WTC11 (cell line): ENCODE measurements around the gene RBMS1. TPM values are rescaled to one million over a fixed set of nuclear protein-coding genes. Genes with fewer than 3 reads are reported as not detected.

Experiments
- ATAC-seq: fragments of 200-7000 bp; cut with Tn5 transposase; 2 replicates; pipeline ENCODE4 v1.10.0; 2021; ENCODE audit warnings: mild to moderate bottlenecking, moderate library complexity
- CTCF ChIA-PET: fragments of 300-600 bp; sonication (Branson Sonifier 250); formaldehyde crosslinking; loops from one replicate; lab custom pipeline; 2021; ENCODE audit warnings: antibody characterized with exemption; lab: Charles Lee
- POLR2A ChIA-PET: fragments of 350-600 bp; sonication (Branson Sonifier 250); formaldehyde crosslinking; loops from one replicate; lab custom pipeline; 2021; ENCODE audit warnings: antibody characterized with exemption; lab: Charles Lee
- DNase-seq: peaks from one replicate; pipeline ENCODE4 v3.0.0; 2021; ENCODE audit warnings: low spot score
- H3K27ac Mint-ChIP-seq: 2 replicates; pipeline ENCODE4 v1.8.0; 2021; ENCODE audit warnings: mixed read lengths
- H3K27me3 Mint-ChIP-seq: 2 replicates; pipeline ENCODE4 v1.8.0; 2021; ENCODE audit warnings: low read depth, mild to moderate bottlenecking, moderate library complexity, mixed read lengths
- H3K36me3 Mint-ChIP-seq: 2 replicates; pipeline ENCODE4 v1.8.0; 2021; ENCODE audit warnings: mixed read lengths
- H3K4me1 Mint-ChIP-seq: 2 replicates; pipeline ENCODE4 v1.8.0; 2022; ENCODE audit warnings: mixed read lengths
- H3K4me3 Mint-ChIP-seq: 2 replicates; pipeline ENCODE4 v1.8.0; 2021; ENCODE audit warnings: mild to moderate bottlenecking, moderate library complexity, mixed read lengths
- H3K9me3 Mint-ChIP-seq: 2 replicates; pipeline ENCODE4 v1.8.0; 2021; ENCODE audit warnings: mixed read lengths
- AR ChIP-seq: fragments of 250-450 bp; sonication (Bioruptor Pico); IDR thresholded peaks from 2 replicates; pipeline ENCODE4 v1.9.0; 2021; ENCODE audit warnings: mild to moderate bottlenecking
- ATF1 ChIP-seq: sonication (generic); formaldehyde crosslinking; IDR thresholded peaks from 2 replicates; pipeline ENCODE4 v1.8.1; 2023; ENCODE audit warnings: mild to moderate bottlenecking, moderate library complexity, missing genetic modification reagents
- CDX4 ChIP-seq: fragments of 250-450 bp; sonication (Bioruptor Pico); IDR thresholded peaks from 2 replicates; pipeline ENCODE4 v1.9.0; 2021; ENCODE audit warnings: moderate library complexity, mild to moderate bottlenecking, inconsistent platforms, borderline replicate concordance
- CREB1 ChIP-seq: sonication (generic); formaldehyde crosslinking; IDR thresholded peaks from 2 replicates; pipeline ENCODE4 v1.8.0; 2023; ENCODE audit warnings: mild to moderate bottlenecking, missing genetic modification reagents
- FOXK1 ChIP-seq: sonication (generic); formaldehyde crosslinking; IDR thresholded peaks from 2 replicates; pipeline ENCODE4 v1.8.0; 2022; ENCODE audit warnings: mild to moderate bottlenecking, moderate library complexity, missing genetic modification reagents
- FOXP1 ChIP-seq: sonication (generic); formaldehyde crosslinking; IDR thresholded peaks from 2 replicates; pipeline ENCODE4 v1.8.0; 2022; ENCODE audit warnings: missing genetic modification reagents, mild to moderate bottlenecking, moderate library complexity, borderline replicate concordance
- IRF2 ChIP-seq: sonication (generic); formaldehyde crosslinking; IDR thresholded peaks from 2 replicates; pipeline ENCODE4 v1.8.0; 2022; ENCODE audit warnings: low read depth, missing genetic modification reagents, borderline replicate concordance
- MLX ChIP-seq: sonication (generic); formaldehyde crosslinking; IDR thresholded peaks from 2 replicates; pipeline ENCODE4 v1.8.1; 2023; ENCODE audit warnings: mild to moderate bottlenecking, missing genetic modification reagents, moderate library complexity
- MYBL2 ChIP-seq: sonication (generic); formaldehyde crosslinking; IDR thresholded peaks from 2 replicates; pipeline ENCODE4 v1.8.1; 2023; ENCODE audit warnings: mild to moderate bottlenecking, moderate library complexity, missing genetic modification reagents
- NFATC4 ChIP-seq: fragments of 250-450 bp; sonication (Bioruptor Pico); IDR thresholded peaks from 2 replicates; pipeline ENCODE4 v1.9.0; 2021; ENCODE audit warnings: mild to moderate bottlenecking
- OVOL2 ChIP-seq: fragments of 250-450 bp; sonication (Bioruptor Pico); IDR thresholded peaks from 2 replicates; pipeline ENCODE4 v1.9.0; 2021; ENCODE audit warnings: mild to moderate bottlenecking, borderline replicate concordance
- SP1 ChIP-seq: sonication (generic); formaldehyde crosslinking; conservative IDR thresholded peaks from 2 replicates; pipeline ENCODE4 v1.8.1; 2022; ENCODE audit warnings: missing genetic modification reagents
- ZBTB21 ChIP-seq: sonication (generic); formaldehyde crosslinking; IDR thresholded peaks from 2 replicates; pipeline ENCODE4 v1.8.1; 2023; ENCODE audit warnings: mild to moderate bottlenecking, missing genetic modification reagents, borderline replicate concordance
- ZNF263 ChIP-seq: sonication (generic); formaldehyde crosslinking; IDR thresholded peaks from 2 replicates; pipeline ENCODE4 v1.8.1; 2022; ENCODE audit warnings: low read depth, mild to moderate bottlenecking, moderate library complexity, missing genetic modification reagents
- total RNA-seq: library from RNA; stranded (reverse); gene quantifications from 3 replicates; pipeline ENCODE4 v1.2.3, GENCODE V29; 2021
- TF ChIP-seq, protein P1 (sequence below): sonication (generic); formaldehyde crosslinking; IDR thresholded peaks from 2 replicates; pipeline ENCODE4 v1.8.1; 2022; ENCODE audit warnings: low read depth, mild to moderate bottlenecking, moderate library complexity, missing genetic modification reagents, borderline replicate concordance
- TF ChIP-seq, protein P2 (sequence below): sonication (generic); formaldehyde crosslinking; IDR thresholded peaks from 2 replicates; pipeline ENCODE4 v1.8.0; 2022; ENCODE audit warnings: mild to moderate bottlenecking, missing genetic modification reagents
- TF ChIP-seq, protein P3 (sequence below): sonication (generic); formaldehyde crosslinking; IDR thresholded peaks from 2 replicates; pipeline ENCODE4 v1.8.0; 2023; ENCODE audit warnings: missing genetic modification reagents, mild to moderate bottlenecking, borderline replicate concordance
- TF ChIP-seq, protein P4 (sequence below): sonication (generic); formaldehyde crosslinking; IDR thresholded peaks from 2 replicates; pipeline ENCODE4 v1.8.1; 2023; ENCODE audit warnings: mild to moderate bottlenecking, missing genetic modification reagents, borderline replicate concordance
- TF ChIP-seq, protein P5 (sequence below): sonication (generic); formaldehyde crosslinking; IDR thresholded peaks from 2 replicates; pipeline ENCODE4 v1.8.1; 2023; ENCODE audit warnings: mild to moderate bottlenecking, missing genetic modification reagents

Gene RBMS1
- total RNA-seq, 1 experiment from 2014 or later = 56.3 TPM

- TF ChIP-seq, protein P1, sequence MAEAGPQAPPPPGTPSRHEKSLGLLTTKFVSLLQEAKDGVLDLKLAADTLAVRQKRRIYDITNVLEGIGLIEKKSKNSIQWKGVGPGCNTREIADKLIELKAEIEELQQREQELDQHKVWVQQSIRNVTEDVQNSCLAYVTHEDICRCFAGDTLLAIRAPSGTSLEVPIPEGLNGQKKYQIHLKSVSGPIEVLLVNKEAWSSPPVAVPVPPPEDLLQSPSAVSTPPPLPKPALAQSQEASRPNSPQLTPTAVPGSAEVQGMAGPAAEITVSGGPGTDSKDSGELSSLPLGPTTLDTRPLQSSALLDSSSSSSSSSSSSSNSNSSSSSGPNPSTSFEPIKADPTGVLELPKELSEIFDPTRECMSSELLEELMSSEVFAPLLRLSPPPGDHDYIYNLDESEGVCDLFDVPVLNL = no peak
Measured at GRCh38 chr2:160397530-160397865, 96.1 kb downstream of the RBMS1 start (continued).

- H3K27ac Mint-ChIP-seq = peak overlapping the region; percentile 75
- no peaks in the 10 kb centered on the region for H3K27me3 Mint-ChIP-seq
- TF ChIP-seq, protein P2, sequence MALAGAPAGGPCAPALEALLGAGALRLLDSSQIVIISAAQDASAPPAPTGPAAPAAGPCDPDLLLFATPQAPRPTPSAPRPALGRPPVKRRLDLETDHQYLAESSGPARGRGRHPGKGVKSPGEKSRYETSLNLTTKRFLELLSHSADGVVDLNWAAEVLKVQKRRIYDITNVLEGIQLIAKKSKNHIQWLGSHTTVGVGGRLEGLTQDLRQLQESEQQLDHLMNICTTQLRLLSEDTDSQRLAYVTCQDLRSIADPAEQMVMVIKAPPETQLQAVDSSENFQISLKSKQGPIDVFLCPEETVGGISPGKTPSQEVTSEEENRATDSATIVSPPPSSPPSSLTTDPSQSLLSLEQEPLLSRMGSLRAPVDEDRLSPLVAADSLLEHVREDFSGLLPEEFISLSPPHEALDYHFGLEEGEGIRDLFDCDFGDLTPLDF (CRISPR knock-in tag) = no peak
- TF ChIP-seq CDX4 (no peak), IRF2 (CRISPR knock-in tag) (no peak), ATF1 (CRISPR knock-in tag) (no peak), NFATC4 (CRISPR knock-in tag) (no peak), FOXP1 (CRISPR knock-in tag) (no peak), MLX (CRISPR knock-in tag) (no peak), AR (CRISPR knock-in tag) (no peak), FOXK1 (CRISPR knock-in tag) (no peak), MYBL2 (CRISPR knock-in tag) (no peak), ZNF263 (no peak), CREB1 (CRISPR knock-in tag) (no peak), OVOL2 (CRISPR knock-in tag) (no peak), SP1 (CRISPR knock-in tag) (no peak), ZBTB21 (CRISPR knock-in tag) (no peak)
- TF ChIP-seq, protein P3, sequence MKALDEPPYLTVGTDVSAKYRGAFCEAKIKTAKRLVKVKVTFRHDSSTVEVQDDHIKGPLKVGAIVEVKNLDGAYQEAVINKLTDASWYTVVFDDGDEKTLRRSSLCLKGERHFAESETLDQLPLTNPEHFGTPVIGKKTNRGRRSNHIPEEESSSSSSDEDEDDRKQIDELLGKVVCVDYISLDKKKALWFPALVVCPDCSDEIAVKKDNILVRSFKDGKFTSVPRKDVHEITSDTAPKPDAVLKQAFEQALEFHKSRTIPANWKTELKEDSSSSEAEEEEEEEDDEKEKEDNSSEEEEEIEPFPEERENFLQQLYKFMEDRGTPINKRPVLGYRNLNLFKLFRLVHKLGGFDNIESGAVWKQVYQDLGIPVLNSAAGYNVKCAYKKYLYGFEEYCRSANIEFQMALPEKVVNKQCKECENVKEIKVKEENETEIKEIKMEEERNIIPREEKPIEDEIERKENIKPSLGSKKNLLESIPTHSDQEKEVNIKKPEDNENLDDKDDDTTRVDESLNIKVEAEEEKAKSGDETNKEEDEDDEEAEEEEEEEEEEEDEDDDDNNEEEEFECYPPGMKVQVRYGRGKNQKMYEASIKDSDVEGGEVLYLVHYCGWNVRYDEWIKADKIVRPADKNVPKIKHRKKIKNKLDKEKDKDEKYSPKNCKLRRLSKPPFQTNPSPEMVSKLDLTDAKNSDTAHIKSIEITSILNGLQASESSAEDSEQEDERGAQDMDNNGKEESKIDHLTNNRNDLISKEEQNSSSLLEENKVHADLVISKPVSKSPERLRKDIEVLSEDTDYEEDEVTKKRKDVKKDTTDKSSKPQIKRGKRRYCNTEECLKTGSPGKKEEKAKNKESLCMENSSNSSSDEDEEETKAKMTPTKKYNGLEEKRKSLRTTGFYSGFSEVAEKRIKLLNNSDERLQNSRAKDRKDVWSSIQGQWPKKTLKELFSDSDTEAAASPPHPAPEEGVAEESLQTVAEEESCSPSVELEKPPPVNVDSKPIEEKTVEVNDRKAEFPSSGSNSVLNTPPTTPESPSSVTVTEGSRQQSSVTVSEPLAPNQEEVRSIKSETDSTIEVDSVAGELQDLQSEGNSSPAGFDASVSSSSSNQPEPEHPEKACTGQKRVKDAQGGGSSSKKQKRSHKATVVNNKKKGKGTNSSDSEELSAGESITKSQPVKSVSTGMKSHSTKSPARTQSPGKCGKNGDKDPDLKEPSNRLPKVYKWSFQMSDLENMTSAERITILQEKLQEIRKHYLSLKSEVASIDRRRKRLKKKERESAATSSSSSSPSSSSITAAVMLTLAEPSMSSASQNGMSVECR (CRISPR knock-in tag) = no peak
- TF ChIP-seq, protein P4, sequence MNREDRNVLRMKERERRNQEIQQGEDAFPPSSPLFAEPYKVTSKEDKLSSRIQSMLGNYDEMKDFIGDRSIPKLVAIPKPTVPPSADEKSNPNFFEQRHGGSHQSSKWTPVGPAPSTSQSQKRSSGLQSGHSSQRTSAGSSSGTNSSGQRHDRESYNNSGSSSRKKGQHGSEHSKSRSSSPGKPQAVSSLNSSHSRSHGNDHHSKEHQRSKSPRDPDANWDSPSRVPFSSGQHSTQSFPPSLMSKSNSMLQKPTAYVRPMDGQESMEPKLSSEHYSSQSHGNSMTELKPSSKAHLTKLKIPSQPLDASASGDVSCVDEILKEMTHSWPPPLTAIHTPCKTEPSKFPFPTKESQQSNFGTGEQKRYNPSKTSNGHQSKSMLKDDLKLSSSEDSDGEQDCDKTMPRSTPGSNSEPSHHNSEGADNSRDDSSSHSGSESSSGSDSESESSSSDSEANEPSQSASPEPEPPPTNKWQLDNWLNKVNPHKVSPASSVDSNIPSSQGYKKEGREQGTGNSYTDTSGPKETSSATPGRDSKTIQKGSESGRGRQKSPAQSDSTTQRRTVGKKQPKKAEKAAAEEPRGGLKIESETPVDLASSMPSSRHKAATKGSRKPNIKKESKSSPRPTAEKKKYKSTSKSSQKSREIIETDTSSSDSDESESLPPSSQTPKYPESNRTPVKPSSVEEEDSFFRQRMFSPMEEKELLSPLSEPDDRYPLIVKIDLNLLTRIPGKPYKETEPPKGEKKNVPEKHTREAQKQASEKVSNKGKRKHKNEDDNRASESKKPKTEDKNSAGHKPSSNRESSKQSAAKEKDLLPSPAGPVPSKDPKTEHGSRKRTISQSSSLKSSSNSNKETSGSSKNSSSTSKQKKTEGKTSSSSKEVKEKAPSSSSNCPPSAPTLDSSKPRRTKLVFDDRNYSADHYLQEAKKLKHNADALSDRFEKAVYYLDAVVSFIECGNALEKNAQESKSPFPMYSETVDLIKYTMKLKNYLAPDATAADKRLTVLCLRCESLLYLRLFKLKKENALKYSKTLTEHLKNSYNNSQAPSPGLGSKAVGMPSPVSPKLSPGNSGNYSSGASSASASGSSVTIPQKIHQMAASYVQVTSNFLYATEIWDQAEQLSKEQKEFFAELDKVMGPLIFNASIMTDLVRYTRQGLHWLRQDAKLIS (CRISPR knock-in tag) = no peak
- TF ChIP-seq, protein P5, sequence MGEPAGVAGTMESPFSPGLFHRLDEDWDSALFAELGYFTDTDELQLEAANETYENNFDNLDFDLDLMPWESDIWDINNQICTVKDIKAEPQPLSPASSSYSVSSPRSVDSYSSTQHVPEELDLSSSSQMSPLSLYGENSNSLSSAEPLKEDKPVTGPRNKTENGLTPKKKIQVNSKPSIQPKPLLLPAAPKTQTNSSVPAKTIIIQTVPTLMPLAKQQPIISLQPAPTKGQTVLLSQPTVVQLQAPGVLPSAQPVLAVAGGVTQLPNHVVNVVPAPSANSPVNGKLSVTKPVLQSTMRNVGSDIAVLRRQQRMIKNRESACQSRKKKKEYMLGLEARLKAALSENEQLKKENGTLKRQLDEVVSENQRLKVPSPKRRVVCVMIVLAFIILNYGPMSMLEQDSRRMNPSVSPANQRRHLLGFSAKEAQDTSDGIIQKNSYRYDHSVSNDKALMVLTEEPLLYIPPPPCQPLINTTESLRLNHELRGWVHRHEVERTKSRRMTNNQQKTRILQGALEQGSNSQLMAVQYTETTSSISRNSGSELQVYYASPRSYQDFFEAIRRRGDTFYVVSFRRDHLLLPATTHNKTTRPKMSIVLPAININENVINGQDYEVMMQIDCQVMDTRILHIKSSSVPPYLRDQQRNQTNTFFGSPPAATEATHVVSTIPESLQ (CRISPR knock-in tag) = no peak
- no peak for DNase-seq
- peaks cover 48% of the 10 kb centered on the region for H3K4me1 Mint-ChIP-seq
- no peak overlapping the region for H3K4me3 Mint-ChIP-seq
- CTCF ChIA-PET = no interaction called here
- POLR2A ChIA-PET = no interaction called here
- peaks cover 3% of the 10 kb centered on the region for H3K36me3 Mint-ChIP-seq
- no peak for ATAC-seq
- peaks cover 3% of the 10 kb centered on the region; the same call in 1 of the 2 replicates for H3K9me3 Mint-ChIP-seq
Measured at GRCh38 chr2:160394153-160394552, 99.5 kb downstream of the RBMS1 start.
